Activated CD4-positive, alpha-beta T cell treated with anti-CD3 and anti-CD28 coated beads for 1 hour (primary cell): ENCODE measurements around the gene TMPRSS2.

Source experiments
- DNase-seq: peaks from one replicate; pipeline ENCODE4 v3.0.0-alpha.2; 2020

TMPRSS2 gene

DNA sequence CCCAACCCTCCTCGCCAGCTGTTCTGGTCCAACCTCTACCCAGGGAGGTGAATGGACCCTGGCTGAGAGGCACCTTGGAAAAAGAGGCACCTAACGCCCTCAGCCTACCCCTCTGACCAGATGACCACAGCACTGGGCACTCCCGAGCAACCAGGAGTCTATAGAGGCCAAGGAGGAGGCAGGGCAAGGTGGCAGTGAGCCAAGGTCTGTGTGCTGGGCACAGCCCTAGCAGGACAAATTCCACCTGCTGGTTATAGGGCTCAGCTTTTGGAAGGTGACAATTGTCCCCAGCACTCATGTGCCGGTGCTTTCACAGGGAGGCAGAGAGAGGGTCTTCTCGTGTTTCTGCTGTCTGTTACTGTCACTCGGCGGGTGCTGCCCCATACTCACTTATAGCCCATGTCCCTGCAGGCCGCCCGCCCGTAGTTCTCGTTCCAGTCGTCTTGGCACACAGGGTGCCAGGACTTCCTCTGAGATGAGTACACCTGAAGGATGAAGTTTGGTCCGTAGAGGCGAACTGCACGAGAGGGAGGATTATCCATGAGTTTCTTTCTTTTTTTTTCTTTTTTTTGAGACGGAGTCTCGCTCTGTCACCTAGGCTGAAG, 27.8 kb downstream of the TMPRSS2 start:
- no peak for DNase-seq

DNA sequence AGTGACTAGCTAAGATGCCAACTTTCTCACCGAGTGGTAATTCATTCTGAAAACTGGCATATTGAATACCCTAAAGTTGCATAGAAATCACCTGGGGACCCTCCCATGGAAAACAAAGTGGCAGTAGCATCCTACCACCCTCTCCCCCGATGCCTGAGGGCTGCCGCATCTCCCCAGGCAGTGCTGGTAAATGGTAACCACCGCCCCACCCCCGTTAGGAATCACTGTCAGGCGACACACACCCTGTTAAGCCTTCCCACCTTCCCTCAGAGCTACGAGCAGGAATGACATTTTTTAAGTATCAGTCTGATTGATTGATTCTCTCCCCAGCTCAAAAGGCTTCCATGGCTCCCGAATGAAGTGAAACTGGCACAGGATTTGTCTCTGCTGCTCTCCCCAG, 28.3 kb downstream of the TMPRSS2 start:
- DNase-seq: no peak

DNA sequence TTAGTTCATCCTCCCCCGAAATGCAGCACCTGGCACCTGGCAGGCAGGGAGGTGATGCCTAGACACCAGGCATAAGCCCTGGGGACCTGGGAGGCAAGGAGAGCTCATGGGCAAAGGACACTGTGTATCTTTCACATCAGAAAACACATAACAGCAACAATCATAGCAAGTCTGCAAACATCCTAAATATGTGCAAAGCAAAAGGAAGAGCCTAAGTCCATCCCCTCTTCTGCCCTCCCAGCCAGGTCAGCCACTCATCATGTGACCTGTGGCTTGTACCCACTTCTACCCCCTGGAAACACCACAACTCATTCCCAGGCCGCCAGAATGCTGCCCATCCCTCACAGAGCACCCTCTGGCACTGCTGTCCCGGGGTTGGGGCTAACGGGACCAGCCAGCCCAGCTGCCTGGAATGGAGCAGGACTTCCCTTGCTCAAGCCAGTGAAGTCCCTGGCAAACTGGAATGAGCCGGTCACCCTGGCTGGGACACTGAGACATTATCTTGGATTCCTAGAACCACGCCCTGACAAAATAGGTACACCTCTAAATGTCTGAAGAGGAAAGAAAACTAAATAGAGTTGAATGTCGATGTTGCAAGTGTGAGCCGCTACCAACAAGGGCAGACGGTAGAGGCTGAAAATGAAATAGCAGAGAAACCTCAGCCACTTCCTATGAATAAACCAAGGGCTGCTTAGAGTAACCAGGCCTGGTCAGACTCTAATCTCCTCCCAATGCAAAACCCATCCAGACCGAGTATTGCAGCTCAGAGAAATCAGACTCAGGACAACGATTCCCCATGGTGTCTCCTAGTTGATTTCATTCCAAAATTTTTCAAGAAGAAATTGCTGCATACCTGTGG, 29.4 kb downstream of the TMPRSS2 start:
- no peak for DNase-seq

DNA sequence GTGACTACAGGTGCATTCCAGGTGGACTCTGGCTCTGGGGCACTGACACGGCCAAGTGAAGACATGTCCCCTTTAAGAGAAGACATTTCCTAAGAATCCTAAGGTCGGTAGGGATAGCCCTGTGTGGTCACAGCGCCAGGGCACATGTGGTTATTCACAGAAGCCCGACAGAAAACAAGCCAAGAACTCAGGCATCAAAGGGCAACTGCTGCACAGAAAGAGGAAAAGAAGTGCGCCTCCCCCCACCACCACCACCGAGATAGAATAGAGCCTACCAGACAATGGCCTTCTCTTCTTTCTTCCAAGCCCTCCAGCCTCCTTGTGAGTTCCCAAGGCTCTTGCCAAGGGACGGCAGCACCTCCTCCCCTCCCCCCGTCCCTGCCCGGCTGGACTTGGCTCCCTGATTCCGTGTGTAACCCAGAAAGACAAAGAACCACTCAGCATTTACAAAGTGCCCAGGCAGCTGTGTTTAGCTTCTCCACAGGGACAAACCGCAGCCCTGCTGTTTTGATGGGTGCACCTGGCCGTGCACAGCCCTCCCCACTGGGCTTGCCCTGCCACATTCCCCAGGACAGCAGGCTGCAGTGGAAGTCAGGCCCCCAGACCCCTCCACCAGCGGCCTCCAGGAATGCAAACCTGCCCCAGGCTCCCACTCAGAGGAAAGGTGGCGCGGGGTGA, 30.2 kb downstream of the TMPRSS2 start:
- DNase-seq: no peak

DNA sequence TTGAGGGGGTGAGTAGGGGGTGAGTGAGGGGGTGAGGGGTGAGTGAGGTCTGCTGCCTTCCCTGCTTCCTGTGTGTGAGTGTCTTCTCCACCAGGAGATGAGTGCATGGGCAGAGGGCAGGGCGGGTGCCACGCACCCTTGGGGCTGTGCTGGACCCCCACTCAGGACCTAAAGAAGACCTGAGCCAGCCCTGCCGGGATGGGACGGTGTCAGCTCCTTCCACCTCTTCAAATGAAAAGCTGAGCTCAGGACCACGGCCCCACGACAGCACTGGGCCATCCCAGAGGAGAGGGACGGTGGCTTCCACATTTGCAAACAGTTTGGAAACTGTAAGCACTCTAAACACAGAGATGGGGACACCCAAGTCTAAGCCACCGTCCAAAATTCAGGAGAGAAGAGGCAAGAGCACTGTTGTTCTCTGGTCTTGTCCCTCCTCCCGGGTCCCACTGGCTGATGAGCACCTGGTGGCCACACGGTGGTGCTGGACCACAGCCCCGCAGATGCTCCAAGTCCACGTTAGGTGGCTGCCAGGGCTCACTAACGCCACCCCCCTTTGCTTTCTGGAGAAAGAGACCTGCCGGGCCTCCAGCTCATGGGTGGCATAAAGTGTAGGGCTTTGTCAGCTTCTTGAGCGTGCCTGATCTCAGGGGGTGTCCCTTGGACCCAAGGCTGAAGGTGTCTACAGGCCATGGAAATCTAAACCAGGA, 32.1 kb downstream of the TMPRSS2 start:
- DNase-seq: no peak

- DNase-seq: no peak
These were observed 35.0 kb downstream of the TMPRSS2 start for GRCh38 chr21:41472753-41473548.

DNA sequence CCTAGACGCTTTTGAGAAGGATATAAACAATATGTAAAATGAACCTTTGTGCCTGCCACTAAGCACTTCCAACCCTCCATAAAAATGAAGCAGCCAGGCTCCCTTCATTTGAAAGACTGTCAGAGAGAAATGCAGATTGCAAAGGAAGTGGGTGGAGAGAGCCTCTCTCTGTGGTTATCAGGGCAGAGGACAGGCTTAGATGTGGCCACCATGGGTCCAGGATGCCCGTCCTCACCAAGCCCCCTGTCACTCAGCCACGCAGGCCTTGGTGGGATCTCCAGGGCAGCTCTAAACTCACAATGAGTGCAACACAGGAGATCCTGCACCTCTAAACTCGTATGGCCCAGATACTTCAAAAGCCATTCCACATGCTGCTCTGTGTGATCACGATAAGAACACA, 37.9 kb downstream of the TMPRSS2 start:
- no peak for DNase-seq

GRCh38 chr21:41466024-41466820, 41.7 kb downstream of the TMPRSS2 start:
- no peak for DNase-seq

DNA sequence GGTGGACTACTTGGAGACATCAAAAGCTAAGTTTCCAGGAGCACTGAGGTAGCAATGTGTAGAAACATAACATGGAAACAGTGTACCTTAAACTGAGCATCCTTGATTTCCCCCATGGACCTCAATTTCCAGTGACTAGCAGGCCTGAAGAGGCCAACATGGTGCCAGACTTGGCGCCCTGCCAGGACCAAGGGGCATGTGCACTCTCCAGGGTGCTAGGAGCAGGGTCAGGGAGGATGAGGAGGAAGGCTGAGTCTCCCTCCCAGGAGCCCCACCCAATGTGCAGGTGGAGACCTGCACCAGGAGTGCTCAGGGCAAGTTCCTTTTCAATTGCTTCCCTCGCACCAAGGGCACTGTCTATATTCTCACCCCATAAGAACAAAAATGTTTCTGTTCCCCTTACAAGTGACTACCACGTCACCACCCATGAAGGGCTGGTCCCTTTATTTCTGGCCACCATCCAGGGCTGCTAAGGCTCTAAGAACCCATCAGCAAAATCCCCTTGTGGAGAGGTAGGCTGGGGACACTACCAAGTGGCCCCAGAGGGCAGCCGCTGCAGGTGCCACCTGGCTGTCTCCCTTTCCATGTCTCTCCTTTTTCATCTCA, 42.7 kb downstream of the TMPRSS2 start:
- DNase-seq: no peak

DNA sequence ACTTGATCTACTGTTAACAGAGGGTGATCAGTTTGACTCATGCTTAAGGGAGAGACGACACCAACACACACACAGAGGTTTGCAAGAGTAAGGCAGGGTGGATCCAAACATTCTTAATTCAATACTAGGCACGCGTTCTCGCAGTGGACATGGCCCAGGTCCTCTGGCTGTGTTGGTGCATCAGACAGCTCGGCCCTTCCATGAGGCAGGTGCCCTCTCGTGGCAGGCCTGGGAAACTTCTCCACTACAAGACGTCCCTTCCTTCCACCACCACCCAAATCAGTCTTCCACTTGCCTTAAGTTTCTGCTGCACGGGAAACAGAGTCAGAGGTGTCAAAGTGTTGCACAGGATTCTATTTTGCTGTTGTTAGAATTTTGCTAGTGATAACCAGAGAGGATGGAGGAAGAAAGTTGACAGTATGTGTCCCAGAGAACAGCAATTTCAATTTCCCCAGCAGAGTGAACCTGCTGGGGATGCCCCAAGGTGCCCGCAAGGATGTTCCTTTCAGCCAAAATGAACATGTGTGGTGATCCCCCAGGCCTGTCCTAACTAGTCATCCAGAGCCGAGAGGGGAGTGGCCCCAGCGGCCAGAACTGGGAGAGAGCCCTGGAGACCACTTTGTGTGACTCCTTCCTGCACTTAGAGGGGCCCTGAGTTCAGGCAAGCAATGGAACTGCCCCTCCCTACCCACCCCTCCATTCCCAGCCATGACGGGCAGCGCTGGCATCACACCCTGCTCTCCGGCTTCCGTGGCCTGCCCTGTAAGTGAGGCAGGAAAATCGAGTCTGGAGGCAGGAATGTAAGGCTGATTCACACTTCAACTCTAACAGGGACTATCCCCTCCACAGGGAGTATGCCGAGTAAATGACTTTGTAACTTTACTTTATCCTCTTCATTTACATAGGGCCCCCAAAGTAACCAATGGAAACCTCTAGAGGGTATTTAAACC, 47.1 kb downstream of the TMPRSS2 start:
- DNase-seq: peak; percentile 67

DNA sequence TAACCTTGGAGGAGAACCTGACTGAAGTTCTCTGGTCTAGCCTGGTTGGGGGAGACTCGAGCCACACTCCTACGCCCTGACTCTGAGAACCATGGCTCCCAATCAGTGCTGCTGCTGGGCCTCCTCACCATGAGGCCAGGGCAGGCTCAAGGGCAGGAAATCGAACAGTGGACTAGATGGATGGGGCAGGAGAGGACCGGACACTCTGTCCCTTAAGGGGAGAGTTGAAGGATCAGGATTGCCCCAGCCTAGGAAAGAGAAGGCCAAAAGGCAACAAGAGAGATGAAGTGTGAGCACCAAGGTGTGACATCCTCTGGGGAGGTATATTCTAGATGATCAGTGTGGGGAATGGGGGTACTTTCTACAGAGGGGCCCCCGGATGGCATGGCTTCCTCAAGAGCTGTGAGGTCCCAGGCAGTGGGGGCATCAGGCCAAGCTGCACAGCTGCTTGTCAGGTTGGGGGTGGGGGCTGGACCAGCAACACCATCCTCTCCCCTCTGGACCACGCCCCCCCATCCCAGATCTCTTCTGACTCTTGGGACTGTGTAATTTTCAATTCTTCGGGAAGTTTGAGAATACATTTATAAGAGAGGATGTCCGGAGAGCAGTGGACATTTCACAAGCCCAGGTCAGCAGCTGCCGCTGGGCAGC, 47.9 kb downstream of the TMPRSS2 start:
- peak; percentile 57 for DNase-seq

DNA sequence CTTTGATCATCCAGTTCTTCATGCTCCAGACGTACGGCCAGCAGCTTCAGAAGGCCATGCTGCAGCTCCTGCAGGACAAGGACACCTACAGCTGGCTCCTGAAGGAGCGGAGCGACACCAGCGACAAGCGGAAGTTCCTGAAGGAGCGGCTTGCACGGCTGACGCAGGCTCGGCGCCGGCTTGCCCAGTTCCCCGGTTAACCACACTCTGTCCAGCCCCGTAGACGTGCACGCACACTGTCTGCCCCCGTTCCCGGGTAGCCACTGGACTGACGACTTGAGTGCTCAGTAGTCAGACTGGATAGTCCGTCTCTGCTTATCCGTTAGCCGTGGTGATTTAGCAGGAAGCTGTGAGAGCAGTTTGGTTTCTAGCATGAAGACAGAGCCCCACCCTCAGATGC, 49.4 kb downstream of the TMPRSS2 start:
- DNase-seq: no peak

GRCh38 chr21:41458121-41458520, 49.8 kb downstream of the TMPRSS2 start:
- DNase-seq: no peak

GRCh38 chr21:41453761-41454160, 54.2 kb downstream of the TMPRSS2 start:
- DNase-seq: no peak

- no peak for DNase-seq
These were observed 54.8 kb downstream of the TMPRSS2 start for GRCh38 chr21:41453198-41453597.

GRCh38 chr21:41451753-41452676, 55.9 kb downstream of the TMPRSS2 start:
- no peak for DNase-seq

DNA sequence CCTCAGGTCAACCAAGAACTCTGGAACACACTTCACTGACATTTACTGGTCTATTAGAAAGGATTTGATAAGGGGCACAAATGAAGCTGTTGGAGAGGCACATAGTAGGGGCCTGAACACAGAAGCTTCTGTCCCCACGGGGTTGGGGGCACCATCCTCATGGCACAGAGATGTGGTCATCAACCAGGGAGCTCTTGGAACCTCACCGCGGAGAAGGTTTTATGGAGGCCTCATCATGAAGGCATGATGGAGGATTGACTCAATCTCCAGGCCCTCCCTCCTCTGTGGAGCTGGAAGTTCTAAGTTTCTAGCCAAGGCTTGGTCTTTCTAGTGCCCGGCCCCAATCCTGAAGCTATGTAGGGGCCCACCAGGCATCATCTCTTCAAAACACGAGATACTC, 58.3 kb downstream of the TMPRSS2 start:
- DNase-seq: no peak

GRCh38 chr21:41447356-41447755, 60.6 kb downstream of the TMPRSS2 start:
- no peak for DNase-seq
